HG03097 (cell line): ENCODE data around the gene MAMDC2.

Experiments
- ATAC-seq: cut with Tn5 transposase; IDR thresholded peaks from one replicate; pipeline ENCODE4 v1.9.1; 2021; ENCODE audit not compliant: unreplicated experiment, low FRiP score

Gene MAMDC2

GRCh38 chr9:70105147-70105546 lies 61.5 kb downstream of the MAMDC2 start:
- ATAC-seq = no peak

GRCh38 chr9:70106571-70106970 lies 62.9 kb downstream of the MAMDC2 start:
- ATAC-seq = no peak

- no peak for ATAC-seq
Observed at GRCh38 chr9:70107558-70107957, 63.9 kb downstream of the MAMDC2 start.

- no peak for ATAC-seq
Observed at GRCh38 chr9:70108181-70108580, 64.5 kb downstream of the MAMDC2 start.

- ATAC-seq = no peak
Observed at GRCh38 chr9:70110194-70111041, 66.8 kb downstream of the MAMDC2 start.

GRCh38 chr9:70111042-70111602 lies 67.5 kb downstream of the MAMDC2 start:
- ATAC-seq = no peak

- ATAC-seq = no peak
Observed at GRCh38 chr9:70111641-70112236, 68.1 kb downstream of the MAMDC2 start.

- ATAC-seq = no peak
Observed at GRCh38 chr9:70112981-70113380, 69.3 kb downstream of the MAMDC2 start.

- ATAC-seq = no peak
Observed at GRCh38 chr9:70113403-70114022, 69.9 kb downstream of the MAMDC2 start.

- no peak for ATAC-seq
Observed at GRCh38 chr9:70114898-70115297, 71.2 kb downstream of the MAMDC2 start.

- no peak for ATAC-seq
Observed at GRCh38 chr9:70117835-70118319, 74.2 kb downstream of the MAMDC2 start.

- ATAC-seq = no peak
Observed at GRCh38 chr9:70119786-70120185, 76.1 kb downstream of the MAMDC2 start.

GRCh38 chr9:70120834-70121510 lies 77.3 kb downstream of the MAMDC2 start:
- ATAC-seq = no peak

- ATAC-seq = no peak
Observed at GRCh38 chr9:70121818-70122436, 78.3 kb downstream of the MAMDC2 start.

- ATAC-seq = no peak
Observed at GRCh38 chr9:70123695-70124094, 80.0 kb downstream of the MAMDC2 start.

- no peak for ATAC-seq
Observed at GRCh38 chr9:70125621-70126263, 82.1 kb downstream of the MAMDC2 start.

GRCh38 chr9:70127036-70127435 lies 83.4 kb downstream of the MAMDC2 start:
- ATAC-seq = no peak

GRCh38 chr9:70127540-70128416 lies 84.1 kb downstream of the MAMDC2 start:
- no peak for ATAC-seq

GRCh38 chr9:70130266-70130665 lies 86.6 kb downstream of the MAMDC2 start:
- no peak for ATAC-seq
